HG03135 (cell line): Measurements from ENCODE around the gene FAM169A.
"Not testable (repeated sequence)": the region's sequence is repeated elsewhere in the genome, so short reads cannot be mapped to it uniquely, and the experiment has no call there.

ENCODE experiments used
- ATAC-seq: cut with Tn5 transposase; IDR thresholded peaks from one replicate; pipeline ENCODE4 v1.9.1; 2021; ENCODE audit warnings: mild to moderate bottlenecking, moderate library complexity; ENCODE audit not compliant: unreplicated experiment

The FAM169A gene

DNA sequence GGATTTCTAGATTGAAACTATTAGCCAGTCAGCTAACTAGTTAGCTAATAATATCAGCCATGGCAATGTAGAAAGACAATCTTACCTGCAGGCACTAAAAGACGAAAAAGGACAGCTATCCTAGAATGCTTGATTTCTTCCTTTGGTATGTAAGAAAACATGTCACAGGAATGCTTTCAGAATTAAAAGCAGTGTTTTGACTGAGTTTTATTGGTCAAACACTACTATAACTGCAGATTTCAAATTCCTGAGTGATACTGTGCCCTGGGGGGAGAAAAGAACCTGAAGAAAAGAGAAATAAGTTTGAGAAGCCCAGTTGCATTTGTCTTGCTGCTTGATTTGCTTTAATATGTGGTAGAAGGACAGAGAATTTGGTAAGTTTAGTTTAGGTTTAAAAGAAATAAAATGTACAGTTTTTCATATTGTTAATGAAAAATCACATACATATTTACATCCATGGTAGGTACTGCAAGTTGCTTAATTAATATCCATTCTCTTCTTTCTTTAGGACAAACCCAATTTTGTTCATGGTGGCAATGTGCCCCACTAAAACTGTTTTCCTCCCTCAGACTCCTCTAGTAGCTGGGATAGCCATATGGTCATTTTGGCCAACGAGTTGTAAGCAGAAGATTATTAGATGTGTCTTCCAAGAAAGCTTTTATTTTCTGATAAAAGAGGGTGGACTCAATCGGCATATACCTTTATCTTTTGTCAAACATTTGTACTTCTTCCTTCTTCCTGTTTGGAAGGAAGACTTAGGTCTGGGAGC lies 4.3 kb upstream of the FAM169A start:
- no peak for ATAC-seq

DNA sequence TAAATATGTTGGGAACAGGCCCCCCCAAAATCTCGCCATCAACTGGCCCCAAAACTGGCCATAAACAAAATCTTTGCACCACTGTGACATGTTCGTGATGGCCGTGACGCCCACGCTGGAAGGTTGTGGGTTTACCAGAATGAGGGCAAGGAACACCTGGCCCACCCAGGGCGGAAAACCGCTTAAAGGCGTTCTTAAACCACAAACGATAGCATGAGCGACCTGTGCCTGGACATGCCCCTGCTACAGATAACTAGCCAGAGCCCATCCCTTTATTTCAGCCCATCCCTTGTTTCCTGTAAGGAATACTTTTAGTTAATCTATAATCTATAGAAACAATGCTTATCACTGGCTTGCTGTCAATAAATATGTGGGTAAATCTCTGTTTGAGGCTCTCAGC lies 3.2 kb upstream of the FAM169A start:
- ATAC-seq: not testable (repeated sequence)

DNA sequence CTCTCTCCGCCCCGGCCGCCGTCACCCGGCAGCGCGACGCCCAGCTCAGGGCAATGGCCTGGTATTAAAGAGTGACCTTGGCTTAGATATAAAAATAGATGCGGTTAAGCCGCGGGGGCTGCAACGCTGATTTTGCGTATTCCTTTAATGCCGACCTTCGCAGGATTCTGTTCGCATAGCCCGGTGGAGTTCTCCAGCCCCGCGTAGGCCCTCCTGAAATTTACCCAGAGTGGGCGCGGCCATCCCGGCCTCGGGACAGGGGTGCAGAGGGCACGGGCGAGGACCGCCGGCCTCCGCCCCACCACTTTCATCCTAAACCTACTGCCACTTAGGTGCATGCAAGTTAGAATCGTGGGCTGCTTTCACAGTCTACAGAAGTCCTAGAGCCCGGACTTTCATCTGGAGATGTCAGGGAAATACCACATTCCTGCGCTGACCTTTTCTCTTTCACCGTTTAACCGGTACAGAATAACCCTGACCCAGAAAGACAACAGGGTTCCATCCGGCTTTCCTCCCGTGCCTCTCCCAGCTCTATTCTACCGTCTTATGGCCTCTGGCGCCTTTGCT lies 492 bp upstream of the FAM169A start:
- no peak for ATAC-seq

DNA sequence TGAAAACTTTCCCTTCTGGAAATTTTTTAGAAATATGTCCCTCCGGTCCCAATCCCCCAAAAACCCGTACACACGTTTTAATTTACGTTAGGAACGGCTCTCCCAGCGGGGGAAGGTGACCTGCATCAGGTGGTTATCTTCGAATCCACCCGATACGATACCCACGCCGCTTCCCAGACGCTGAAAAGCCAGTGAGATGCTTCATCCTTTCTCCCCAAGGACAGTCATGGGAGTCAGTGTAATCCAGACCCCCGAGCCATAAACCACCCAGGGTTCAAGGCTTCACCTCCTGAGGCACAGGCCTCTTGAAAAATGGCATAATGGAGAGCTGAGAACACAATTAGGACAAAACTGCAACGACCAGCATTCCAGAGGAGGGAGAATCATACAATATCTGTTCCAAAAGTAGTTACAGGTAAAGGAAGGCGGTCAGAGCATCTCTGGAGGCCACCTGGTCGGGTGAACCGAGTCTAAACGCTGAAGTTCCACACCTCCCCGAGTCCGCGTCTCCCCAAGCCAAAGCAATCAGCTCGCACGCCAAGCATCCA lies 857 bp downstream of the FAM169A start:
- no peak for ATAC-seq

DNA sequence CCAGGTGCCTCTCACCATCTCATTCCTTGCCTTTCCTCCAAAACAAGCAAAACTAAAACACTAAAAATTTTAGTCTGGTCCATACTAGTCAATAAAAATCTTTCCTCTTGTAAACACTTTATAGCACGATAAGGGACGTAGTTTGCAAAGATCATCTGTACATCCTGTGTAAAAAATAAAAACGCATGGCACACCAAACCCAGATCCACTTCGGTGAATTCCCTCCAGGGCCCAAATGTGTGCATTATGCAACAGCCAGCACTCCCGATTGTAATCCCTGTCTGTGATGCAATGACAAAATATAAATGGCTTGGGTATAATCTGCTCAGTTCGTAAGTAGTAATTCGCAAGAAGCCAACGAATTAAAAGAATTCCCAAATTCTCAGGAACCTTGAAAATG lies 1.4 kb downstream of the FAM169A start:
- no peak for ATAC-seq

DNA sequence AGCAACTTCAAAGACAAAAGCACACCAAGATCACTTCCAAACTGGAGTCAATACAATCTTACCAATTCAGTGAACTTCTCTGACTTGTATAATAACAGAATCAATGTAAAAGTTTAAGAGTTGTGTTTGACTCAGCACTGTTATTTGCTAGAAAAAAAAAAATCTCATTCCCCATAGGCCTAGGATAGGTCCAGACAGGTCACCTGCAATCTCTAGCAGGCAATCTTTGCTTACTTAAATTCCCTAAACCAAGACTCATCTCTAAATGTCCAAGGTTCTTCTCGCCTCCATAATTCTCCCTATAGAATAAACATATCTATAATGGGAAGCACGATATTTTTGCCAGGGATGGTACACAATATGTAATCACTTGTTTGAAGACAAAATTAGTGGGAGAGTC lies 2.5 kb downstream of the FAM169A start:
- no peak for ATAC-seq

DNA sequence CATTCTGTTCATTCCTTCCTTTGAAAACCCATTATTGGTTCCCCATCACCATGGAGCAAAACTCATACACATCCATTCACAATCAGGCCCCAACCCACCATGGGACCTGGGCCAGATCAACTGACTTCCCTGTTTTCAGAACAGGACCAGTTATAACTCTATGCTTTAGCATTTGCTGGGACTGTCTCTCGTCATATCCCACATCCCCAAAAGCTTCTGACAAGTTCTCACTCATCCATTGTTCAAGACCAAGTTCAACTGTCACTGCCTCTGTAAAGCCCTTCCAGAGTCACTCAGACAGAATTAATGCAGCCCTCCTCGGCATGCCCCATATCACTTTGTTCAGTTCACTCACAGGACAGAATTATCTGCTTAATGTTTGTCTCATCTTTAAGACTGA lies 4.0 kb downstream of the FAM169A start:
- no peak for ATAC-seq

DNA sequence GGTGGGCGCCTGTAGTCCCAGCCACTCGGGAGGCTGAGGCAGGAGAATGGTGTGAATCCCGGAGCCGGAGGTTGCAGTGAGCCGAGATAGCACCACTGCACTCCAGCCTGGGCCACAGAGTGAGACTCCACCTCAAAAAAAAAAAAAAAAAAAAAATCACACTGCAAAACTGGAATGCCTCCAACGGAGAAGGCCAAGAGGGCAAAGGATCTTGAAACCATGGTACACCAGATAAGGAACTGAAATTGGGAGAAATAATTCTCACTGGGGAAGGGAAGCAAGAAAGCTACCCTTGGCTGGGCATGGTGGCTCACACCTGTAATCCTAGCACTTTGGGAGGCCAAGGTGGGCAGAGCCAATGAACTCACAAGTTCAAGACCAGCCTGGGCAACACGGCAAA lies 9.2 kb downstream of the FAM169A start:
- ATAC-seq: not testable (repeated sequence)

DNA sequence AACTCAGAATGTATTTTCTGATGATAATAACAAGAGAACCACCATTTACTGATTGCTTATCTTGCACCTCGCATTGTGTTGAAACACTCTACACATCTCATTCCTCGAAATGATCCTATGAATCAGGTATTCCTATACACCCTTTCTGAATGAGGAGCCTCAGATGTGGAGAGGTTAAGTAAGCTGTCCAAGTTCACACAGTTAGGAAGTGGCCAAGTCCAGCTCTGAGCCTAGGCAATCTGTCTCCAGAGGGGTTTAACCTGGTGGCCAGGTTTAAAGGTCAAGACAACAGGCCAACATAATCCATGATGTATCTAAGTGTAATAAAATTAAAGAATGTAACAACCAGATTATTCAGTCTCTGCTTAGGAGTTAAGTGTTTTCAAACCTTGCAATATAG lies 12.9 kb downstream of the FAM169A start:
- no peak for ATAC-seq

DNA sequence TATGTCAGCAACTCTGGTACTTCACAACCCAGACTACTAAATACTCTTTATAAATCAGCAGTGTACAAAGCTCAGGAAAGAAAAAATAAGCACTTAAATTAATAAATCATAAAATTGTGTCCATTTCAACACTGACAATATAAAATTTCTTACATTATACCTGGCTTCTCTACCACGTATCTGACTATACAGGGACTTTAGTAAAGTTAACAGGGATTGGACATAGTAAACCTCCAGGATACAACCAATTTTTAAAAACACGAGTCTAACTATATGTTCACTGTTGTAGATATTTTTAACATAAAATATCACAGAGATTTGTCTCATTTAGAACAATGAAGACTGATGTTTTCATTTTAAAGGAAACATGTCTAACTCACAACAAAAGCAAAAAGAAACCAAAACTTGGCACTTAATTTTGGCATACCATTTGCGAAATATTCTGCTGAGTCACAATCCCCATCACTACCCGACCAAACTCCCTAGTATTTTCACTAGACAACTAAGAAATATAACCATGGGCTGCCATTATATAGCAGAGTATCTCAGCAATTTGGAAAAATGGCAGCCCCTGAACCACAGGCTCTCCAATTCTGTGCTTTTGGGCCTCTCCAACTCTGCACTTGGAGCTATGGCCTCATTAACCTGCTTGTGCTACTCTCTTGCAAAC lies 14.4 kb downstream of the FAM169A start:
- no peak for ATAC-seq

DNA sequence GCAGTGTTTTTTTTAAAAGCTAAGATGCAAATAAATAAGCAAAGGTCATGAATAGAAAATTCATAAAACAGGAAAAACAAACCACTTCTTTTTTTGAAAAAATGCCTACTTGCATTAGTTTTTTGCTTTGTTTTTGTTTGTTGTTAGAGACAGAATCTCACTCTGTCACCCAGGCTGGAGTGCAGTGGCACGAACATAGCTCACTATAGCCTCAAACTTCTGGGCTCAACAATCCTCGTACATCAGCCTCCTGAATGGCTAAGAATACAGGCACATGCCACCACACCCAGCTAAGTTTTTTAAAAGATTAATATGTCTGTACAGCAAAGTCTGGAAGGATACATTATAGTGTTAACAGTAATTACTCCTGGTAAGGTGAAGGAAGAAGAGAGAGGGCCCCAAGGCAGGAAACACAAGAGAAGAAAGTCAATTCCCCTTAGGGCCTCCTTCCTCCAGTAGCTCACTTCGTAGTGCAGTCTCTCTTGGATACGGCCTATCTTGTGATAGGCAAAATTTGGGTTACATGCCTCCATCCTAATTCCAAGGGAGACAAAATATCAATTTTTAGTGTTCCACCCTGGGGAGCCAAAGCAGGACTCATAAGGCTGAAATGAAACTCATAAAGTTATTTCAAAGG lies 15.3 kb downstream of the FAM169A start:
- no peak for ATAC-seq

DNA sequence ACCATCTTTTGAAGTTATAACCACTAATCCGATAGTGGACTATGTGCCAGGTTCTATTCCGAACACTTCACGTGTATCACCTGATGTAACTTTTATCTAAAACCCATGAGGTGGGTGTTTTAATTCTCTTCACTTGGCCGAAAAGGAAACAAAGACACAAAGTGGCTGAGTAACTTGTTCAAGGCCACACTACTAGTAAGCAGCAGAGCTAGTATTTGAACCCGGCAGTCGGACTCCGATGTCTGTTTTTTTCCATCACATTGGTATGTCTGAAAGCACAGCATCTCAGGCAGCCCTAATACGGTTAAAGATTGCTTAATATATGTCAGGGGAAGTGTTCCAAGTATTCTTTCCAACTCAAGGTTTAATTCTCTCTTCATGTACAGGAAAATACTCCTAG lies 16.2 kb downstream of the FAM169A start:
- ATAC-seq: no peak

DNA sequence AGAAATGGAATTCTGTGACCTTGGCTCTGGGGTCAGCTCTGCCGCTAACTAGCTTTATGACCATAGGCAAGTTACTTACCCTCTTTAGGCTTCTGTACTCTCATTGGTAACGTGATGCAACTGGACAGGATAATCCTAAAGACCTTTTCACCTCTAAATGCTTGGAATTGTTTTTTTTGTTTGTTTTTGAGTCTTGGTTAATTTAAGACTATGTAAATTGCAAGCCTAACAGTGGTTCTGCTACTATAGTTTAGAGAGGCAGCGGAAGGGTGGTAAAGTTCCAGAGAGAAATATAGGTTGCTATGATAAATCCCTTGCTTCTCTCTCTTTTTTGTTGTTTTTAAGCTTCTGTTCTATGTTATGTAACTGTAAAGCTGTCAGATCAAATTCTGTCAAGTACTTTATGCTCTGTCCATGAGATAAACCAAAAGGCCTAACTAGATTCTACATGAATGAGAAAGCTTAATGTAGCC lies 17.6 kb downstream of the FAM169A start:
- no peak for ATAC-seq

DNA sequence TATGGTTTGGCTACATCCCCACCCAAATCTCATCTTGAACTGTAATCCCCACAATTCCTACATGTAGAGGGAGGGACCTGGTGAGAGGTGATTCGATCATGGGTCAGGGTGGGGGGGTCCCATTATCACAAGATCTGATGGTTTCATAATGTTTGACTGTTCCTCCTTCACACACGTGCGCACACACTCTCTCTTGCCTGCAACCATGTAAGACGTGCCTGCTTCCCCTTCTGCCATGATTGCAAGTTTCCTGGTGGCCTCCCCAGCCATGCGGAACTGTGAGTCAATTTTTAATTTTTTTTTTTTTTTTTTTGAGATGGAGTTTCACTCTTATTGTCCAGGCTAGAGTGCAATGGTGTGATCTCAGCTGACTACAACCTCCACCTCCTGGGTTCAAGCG lies 27.0 kb downstream of the FAM169A start:
- no peak for ATAC-seq

DNA sequence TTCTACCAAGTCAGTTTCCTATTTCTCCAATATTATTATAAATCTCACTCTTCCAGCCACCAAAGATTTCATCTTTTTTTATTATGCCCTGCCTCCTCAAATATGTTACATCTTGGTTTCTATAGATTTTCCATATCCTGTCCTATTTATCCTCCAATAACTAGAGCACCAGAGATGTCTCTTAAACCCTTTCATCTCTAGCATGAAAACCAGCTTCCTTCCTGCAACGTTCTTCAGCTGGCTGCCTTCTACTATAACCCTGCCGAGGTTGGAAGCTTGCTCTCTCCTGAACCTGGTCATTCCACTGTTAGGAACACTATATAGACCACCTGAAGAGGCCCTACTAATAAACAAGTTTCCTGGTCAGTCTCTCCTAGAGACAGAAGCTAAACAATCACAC lies 27.9 kb downstream of the FAM169A start:
- ATAC-seq: no peak

DNA sequence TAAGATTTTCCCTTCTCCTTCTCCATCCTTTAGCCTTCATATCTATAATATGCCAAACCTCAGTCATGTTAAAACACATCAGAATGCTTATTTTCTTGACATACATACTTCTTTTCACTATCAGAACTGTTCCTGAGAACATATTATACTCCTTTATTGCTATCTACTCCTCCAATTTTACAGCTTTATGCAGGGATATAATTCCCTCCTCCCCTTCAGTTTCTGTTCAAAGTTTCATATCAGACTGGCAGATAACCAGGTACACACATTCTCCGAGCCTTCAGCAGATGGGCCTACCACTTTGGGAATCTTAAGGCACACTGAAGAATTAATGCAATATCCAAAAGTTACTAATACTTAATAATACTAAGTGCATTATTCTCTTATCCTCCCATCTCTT lies 29.1 kb downstream of the FAM169A start:
- no peak for ATAC-seq

DNA sequence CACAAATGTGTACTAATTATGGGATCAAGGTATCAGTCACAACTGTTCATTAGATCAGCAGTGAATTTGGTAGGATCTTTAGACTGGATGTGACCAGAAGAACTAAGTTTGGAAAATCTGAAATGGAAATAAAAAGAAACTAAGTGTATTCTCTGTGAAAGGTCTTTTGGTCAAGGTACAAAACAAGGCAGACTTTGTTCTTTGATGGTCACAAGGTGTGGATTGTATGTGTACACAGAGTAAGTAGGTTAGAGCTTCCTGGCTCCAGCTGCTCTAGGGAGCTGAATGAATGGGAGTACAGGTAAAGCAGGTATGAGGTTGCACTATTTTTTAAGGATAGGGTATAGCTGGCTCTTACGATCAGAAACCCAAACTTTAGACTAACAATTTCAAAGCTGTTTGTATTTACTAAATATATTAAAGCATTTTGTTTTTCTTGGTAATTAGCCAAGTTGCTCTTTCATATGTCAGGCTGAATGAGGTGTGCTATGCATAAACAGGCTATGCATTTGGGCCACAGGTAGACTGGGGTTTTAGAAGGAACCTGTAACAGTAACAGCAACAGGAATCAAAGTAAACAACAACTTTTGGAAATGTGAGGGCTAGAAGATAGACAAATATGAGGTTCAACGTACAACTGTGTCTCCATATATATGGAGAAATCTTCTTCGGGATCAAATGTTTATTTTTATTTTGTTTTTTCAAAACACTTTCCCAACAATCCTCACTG lies 32.5 kb downstream of the FAM169A start:
- ATAC-seq: no peak

DNA sequence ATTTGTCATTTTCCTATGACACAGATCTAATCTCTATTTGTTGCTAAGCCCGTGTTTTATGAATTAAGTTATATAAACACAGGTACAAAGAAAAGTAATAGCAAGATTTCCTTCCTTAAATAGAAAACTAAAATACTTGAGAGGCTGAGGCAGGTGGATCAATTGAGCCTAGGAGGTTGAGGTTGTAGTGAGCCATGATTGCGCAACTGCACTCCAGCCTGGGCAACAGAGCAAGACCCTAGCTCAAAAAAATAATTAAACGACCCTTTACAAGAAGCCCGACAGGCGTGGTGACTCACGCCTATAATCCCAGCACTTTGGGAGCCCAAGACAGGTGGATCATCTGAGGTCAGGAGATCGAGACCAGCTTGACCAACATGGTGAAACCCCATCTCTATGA lies 36.8 kb downstream of the FAM169A start:
- ATAC-seq: no peak

DNA sequence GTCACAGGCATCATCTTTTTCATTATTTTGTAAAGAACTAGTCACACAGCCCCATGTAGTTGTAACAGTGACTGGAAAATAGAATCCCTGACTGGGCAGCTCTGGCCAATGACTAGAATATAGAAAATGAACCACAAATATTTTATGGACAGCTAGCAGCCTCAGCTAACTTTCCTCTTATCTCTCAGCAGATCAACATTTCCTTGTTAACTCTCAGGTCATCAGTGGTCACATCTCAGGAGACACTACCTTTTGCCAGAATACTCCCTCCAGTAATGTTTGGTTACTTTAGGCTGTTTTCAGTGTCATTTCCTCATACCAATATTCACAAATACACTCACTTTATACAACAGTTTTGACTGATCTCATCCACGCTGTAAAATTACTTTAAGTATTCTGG lies 43.9 kb downstream of the FAM169A start:
- ATAC-seq: no peak

DNA sequence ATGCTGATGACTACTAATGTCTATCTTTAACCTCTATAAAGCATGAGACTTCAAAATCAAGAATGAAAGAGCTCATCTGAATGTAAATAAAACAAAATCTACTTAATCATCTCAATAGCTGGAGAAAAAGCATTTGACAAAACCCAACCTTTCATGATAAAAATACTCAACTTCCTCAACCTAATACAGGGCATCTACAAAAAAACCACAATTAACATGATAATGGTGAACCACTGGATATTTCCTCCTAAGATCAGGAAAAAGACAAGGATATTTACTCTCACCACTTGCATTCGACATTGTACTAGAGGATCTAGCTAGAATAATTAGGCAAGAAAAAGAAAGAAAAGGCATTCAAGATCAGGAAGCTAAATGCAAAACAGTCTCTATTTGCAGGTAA lies 49.3 kb downstream of the FAM169A start:
- ATAC-seq: no peak

DNA sequence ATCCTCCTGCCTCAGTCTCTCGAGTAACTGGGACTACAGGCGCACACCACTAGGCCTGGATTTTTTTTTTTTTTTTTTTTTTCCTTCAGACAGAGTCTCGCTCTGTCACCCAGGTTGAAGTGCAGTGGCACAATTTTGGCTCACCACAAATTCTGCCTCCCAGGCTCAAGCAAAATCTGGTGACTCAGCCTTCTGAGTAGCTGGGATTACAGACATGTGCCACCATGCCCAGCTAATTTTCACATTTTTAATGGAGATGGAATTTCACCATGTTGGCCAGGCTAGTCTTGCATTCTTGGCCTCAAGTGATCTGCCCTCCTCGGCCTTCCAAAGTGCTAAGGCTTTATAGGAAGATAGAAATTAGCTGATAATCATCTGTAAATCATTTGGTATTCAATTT lies 55.3 kb downstream of the FAM169A start:
- ATAC-seq: no peak
